GM19372 (cell line): ENCODE results near the gene HYAL2.

Experiments used
- ATAC-seq: cut with Tn5 transposase; IDR thresholded peaks from one replicate; pipeline ENCODE4 v1.9.1; 2021; ENCODE audit warnings: mild to moderate bottlenecking, low read depth, moderate library complexity; ENCODE audit not compliant: unreplicated experiment

Gene HYAL2

DNA sequence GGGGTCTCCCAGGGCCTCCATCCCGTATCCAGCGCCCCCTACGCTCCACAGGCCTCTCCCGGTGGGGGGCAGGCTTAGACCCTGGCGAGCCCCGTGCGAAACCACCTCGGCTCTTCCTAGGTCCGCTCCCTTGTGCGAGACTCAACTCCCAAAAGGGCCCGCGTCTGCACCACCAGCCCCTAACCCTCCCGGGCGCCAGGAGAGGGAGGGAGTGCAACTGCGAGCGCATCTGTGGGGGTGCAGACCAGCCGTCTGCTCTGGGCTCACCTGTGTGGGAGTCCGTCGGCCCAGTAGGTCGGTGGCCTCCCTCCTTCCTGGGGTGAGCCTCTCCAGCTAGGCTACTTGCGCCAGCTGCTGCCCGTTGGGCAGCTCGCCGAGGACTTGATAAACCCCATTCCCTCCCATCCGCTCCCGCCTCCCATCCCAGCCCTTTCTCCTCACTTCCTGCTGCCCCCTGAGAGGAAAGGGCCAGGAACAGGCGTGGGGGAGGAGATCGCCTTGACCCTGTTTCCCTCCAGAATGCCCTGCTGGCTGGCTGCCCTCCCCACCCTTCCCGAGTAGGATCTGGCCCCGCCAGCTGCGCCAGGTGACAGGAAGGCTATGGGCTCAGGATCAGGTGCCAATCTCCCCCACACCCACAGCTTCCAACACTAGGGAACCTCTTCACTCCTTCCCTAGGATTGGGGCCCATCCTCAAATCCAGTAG, at the start of gene HYAL2:
Gene HYAL2, minus strand, starts transcription at position 360 of the 706 bp plus-strand sequence. CDS start 2,256 bp downstream, outside the sequence.
- ATAC-seq: no peak

DNA sequence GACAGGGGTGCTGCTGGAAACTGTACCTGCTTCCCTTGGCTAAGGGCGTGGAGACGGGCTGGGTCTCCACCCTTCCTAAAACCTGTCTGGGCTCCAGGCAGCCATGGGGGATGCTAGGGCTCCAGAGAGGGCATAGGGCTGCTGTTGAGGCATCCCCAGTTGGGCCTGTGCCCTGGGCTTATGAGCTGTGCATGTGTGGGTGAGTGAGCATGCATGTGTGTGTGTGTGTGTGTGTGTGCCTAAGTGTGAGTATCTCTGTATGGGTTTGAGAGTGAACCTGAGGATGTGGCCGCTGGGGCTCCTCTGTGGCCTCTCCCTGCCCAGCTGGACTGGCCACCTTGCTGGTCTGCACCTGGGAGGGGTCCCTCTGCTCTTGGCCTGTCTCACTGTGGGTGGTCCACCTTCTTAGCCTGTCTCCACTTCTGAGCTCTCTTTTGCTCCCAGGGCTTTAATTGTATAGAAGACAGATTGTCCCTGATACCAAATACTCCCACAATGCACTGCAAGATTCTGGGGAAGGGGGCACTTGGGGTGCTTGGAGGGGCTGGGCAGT, 48.7 kb upstream of the HYAL2 start:
- ATAC-seq: no peak

DNA sequence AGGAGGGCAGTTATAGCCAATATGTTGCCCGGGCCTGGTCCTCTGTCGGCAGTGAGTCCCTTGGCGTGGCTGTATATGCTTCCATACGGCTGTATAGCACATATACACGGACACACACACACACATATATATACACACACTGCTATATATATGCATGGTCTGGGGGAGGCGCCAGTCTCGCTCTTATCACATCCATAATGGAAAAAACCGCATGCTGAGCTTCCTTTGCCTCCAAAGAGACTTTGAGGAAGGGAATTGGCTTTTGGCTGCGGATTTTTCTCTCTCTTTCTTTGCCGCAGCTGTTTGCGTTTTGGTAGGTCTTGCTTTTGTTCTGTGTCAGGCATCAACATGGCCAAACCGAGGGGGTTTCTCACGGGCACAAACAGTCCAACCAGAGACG, 48.0 kb upstream of the HYAL2 start:
- no peak for ATAC-seq

- ATAC-seq: no peak
These were observed 46.6 kb upstream of the HYAL2 start for GRCh38 chr3:50369012-50369670.

DNA sequence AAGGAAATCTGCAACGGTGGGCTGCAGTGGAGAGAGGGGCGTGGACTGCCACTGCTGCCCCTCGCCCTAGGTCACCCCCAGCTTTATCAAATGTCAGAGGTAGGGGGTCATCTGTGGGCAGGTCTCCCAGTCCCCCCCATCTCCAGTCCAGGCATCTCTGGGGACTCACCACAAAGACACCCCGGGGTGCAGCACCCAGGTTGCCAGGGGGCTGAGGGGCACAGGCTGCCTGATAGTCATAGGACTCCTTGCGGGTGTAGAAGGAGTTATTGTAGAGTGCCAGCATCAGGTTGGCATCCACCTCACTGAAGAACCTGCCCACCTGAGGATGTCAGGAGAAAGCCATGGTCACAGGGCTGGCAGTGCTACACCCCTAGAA, 43.3 kb upstream of the HYAL2 start:
- no peak for ATAC-seq

DNA sequence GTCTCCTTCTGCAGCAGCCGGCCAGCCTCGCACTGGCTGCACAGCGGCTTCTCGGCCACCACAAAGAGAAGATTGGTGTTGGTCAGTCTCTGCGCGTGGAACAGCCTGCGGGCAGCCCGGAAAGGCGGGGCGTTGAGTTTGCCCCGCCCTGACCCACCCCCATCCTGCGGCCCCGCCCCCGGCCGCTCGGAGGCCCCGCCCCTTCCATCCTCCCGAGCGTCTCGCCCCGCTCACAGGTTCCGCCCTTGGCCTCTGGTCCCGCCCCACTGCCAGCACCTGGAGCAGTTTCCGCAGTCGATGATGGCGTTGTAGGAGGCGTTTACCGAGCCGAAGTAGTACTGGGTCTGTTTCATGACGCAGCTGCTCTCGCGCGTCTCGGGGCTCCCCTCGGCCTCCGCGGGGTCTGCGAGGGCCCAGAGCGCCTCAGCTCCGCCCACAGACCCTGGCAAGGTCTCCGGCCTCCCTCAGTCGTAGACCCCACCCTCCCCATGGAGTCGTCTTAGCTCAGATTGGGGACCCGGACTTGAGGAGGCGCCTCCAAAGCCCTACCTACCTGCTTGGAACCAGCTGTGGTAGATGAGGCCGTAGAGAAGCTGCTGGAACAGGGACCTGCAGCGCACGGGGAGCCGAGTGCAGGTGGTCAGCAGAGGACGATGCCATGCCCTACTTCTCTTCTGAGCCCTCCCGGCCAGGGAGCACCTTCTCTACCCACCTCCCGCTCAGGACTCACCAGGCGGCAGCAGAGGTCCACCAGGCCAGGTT, 42.7 kb upstream of the HYAL2 start:
- peak; percentile 88 for ATAC-seq

- no peak for ATAC-seq
These were observed 42.1 kb upstream of the HYAL2 start for GRCh38 chr3:50364573-50365079.

DNA sequence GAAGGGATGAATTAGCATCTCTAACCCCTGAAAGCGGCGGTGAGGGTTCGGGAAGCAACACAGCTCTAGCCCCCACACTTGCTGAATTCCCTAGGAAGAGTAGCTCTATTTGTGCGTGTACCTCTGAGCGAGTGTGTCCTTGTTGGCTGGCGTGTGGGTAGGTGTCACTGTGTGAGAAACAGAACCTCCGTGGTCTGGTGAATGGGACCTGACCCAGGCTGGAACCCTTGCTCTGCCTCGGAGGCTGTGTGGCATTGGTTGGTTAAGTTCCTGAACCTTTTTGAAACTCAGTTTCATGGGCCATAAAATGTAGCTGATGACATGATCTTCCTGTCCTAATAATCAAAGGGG, 37.2 kb upstream of the HYAL2 start:
- peak; percentile 17 for ATAC-seq

DNA sequence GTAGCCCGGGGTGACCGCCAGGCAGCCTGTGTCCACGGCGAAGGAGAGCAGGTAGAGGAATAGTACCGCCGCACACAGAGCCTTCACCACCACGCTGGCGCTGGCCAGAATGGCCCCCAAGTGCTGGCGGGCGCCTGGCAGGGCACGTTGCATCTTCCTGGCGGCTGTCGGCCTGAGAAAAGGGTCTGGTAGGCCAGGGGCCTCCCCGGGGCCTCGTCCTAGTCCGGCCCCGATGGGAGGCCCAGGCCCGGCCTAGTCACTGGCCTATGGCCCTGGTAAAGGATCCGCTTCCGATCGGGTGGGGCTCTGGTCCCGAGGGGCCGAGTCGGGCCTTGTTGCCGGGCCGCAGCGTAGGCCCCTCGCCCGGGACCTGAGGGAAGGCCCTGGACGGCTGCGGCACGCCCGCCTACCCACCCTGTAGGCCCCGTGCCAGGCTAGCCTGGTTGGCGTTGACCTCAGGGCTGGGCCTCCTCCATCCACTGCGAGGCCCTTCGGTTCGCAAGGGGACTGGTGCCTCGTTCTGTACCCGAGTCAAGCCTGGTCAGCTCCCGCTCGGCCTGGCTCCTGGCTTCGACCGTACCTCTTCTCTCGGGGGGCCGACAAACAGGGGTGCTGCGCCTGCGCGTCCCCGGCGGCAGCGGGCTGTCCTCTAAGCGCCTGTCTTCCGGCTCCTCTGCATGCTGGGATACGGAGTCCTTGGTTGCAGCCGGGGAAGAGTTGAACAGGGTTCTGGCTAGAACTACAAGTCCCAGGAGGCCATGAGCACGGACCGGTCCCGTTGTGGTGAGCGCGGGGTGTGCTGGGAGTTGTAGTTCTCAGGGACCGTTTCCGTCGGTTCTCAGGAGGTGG, 36.6 kb upstream of the HYAL2 start, which contains the start of gene TMEM115:
Gene TMEM115, minus strand, starts transcription at position 611 of the 849 bp plus-strand sequence. Its CDS starts 458 bp downstream, at position 153.
- ATAC-seq: peak; percentile 99

DNA sequence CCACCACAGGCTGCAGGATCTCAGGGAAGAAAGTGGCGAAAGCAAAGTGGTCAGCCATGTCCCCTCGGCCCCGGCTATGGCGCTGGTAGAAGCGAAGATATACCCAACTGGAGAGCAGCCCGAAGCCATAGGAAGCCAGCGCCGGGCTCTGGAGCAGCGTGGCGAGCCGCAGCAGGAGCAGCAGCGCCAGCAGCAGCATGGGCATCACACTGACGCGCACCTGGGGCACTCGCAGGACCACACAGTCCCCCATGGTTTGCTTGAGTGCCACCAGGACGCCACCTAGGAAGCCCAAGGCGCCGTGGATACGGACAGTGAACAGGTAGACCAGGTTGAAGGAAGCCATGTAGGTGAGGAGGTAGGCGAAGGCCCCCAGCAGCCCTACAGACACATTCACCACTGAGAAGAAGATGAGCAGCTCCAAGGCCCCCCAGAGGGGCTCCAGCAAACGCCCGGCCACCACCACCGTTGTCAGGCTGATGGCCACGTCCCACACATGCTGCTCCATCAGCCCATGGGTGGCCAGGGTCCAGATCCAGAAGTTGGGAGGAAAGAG, 35.9 kb upstream of the HYAL2 start:
- ATAC-seq: no peak

DNA sequence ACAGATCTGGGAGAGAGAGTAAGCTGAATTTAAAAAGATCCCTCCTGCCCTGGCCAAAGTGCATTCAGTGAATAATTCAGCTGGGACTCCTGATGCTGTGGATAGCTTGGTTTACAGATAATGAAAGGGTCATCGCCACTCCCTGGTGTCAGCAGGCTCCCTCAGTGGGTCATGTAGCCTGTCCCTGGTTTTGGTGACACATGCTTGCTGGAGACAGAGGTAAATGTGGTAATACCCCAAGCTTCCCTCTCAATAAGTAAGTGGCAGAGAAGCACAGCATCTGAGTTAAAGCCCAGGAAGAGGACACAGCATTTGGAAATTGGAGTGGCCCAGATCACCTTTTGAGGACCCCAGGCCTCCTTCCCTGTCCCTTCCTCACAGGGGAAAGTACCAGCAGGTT, 34.9 kb upstream of the HYAL2 start:
- no peak for ATAC-seq

- ATAC-seq: no peak
These were observed 34.0 kb upstream of the HYAL2 start for GRCh38 chr3:50356553-50356952.

DNA sequence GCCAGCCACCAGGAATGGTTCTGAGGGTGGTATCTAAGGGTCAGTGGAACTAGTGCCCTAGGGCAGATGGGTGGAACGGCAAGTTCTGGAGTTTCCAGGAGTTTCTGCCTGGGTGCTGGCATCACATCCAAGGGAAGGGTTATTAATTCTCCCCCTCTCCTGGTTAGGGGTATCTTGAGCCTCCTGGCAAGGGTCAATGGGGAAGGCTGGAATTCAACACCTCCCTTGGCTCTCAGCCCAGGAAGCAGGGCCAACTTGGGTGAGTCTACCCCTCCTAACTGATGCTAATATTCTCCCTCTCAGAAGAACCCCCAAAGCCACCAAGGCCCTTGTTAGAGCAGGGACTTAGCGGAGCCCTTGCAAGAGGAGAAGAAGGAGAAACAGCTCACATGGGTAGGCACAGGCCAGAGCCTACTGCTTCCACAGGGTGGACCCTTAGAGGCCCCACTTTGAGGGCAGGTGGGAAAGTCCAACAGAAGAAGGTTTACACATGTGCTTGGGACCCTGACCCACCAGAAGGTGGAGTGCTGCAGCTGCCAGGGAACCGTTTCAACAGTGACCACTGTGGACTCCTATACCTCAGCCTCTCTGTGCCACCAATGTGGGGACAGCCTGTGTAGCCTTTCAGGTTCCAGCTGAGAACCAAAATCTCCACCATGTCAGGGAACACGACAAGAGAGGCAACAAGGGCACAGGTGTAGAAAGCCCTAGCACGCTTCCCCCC, 33.4 kb upstream of the HYAL2 start:
- ATAC-seq: no peak

DNA sequence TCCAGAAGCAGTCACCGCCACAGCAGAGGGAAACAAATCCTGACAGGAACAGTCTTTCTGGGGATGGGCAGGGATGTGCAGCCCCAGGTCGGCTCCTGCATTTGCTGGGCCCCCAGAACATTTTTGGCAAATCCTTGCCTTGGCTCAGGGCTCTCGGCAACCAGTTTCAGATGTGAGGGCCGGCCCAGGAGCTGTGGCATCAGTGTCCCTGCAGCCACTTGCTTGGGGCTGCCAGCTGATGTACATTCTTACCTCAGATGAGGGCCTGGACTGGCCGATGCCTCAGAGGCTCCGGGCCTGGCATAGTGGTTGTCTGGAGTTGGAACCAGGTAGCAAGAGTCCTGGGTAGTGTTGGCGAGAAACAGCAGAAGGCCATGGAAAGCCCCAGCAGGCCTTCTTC, 32.3 kb upstream of the HYAL2 start:
- no peak for ATAC-seq

DNA sequence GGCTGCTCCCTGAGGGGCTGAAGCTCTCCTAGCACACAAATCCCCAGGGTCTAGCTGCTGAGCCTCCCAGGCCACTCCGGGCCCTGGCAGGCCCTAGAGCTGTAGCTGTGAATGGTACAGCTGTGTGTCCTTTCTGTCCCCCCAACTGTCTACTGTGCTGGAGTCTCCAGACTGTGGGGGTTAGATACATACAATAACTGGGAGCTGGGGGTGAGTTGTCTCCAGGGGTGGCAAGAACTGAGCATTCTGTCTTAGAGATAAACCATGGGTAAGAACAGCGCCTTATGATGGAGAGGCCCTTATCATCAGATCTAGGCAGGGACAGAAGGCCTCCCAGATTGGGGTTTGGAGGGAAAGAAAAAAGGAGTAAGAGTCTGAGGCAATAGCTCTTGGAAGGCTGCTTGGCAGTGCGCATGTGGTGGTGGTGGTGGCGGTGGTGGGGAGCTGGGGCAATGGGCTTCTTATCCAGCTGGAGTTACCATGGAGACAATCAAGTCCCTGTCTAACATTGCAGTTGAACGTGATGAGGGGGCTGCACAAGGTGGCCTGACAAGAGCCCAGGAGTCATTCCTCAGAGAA, 31.7 kb upstream of the HYAL2 start:
- ATAC-seq: no peak

DNA sequence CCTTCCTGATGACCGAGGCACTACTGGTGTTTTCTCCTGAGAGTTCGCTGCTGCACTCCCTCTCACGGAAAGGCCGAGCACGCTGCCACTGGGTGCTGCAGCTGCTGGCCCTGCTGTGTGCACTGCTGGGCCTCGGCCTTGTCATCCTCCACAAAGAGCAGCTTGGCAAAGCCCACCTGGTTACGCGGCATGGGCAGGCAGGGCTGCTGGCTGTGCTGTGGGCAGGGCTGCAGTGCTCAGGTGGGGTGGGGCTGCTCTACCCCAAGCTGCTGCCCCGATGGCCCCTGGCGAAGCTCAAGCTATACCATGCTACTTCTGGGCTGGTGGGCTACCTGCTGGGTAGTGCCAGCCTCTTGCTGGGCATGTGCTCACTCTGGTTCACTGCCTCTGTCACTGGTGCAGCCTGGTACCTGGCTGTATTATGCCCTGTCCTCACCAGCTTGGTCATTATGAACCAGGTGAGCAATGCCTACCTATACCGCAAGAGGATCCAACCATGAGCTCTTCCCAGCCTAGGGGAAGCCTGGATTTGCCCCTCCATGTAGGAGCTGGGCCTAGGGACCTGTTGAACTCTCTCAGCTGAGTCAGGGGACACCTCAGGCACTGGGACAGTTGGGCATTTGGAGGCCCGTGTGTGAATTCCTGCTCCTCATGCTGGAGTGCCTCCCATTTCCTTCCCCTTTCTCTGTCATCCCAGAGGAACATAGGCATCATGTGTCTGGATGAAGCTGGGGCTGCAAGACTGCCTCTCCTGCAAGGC, 30.9 kb upstream of the HYAL2 start:
- ATAC-seq: no peak

DNA sequence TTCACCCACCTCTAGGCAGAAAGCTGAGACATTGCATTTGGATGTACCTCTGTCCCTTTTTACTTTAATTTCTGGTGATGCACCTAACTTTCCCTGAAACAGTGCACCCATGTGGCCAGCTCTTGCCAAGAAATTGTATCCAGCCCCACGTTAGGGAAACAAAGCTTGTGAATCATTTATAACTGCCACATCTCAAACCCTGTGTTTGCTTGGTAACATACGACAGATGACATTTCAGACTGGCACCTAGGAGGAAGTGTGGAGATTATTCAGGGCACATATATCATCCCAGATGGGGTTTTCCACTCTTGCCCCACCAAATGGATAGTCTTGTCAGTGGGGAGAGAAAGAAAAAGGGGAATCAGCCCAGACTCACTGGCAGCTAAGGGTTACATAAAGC, 30.2 kb upstream of the HYAL2 start:
- no peak for ATAC-seq

- no peak for ATAC-seq
These were observed 28.8 kb upstream of the HYAL2 start for GRCh38 chr3:50351323-50351697.
